ENCODE data around the gene CEMP1.

The CEMP1 gene

DNA sequence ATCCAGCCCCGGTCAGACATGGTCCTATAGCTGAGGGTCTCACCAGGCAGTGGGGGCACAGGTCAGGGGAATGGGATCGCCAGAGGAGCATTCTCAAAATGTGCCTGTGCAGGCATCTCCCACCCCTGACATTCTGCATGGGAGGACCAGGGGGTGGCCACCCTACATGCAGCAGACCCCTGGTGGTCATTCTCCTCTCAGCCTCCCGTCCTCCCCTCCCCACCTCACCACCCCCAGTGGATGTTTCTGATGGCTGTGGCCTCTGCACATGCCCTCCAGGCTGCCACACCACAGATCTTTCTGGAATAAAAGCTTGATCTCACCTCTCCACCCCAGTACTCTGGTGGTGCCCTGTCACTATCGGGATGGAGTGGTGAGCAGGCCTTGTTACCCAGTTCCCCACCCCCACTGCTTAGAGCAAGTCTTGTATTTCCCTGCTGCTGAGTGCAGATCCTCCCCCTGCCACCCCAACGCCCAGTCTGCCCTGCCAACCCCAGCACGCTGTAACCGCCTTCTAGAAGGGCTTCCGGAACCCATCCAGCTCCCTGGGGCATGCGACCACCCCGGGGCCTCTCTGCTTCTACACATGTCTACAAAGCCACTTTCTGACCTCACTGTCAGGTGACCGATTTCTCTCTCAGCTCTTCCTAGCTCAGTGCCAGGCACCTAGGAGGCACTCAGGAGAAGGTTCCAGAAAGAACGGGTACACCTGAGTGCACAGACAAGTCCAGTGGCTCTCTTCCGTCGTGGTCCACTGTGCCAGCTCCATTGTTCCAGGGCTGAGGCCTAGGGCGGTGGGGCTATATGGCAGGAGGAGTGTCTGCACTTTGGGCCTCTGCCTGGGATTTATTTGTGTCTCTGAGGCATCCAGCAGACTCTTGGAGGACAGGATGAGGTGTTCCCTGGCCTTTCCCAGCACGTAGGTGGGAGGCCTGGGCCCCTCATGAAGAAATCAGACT, 47.0 kb downstream of the CEMP1 start:
- FAIRE-seq, result no peak

DNA sequence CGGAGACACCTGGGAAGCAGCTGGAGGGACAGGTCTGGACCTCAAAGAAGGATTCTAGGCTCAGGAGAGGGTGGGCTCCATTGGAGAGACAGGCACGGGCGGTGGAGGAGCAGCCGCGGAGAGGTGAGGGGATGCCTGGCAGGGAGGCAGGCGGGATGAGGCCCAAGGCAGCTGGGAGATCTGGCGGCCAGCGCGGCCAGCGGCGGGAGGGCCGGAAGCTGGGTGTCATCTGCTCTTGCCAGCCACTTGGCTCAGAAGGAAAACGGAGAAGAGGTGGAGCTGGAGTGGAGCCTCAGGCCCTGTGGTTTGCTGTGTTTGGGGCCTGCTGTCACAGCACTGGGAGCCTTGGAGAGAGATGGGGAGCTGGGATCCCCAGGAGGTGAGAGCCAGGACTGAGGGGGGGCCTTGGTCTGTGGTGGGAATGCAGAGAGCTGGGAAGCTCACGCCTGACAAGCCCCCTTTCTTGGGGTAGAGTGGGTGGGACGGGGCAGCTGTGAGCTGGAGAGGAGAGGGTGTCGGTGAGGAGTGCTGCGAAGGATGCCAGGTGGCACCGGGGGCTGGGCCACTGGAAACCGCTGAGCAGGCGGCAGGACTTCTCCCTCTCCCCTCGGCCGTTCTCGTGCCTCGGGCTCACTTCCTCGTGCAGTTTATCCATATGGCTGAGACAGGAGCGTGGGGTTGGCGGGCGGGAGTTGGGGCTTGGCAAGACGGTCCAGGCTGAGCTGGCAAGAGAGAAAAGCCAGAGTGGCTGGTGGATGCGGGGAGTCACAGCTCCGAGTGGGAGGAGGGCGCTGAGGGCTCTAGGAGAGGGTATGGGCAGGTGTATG, 48.3 kb downstream of the CEMP1 start:
- FAIRE-seq, result no peak

DNA sequence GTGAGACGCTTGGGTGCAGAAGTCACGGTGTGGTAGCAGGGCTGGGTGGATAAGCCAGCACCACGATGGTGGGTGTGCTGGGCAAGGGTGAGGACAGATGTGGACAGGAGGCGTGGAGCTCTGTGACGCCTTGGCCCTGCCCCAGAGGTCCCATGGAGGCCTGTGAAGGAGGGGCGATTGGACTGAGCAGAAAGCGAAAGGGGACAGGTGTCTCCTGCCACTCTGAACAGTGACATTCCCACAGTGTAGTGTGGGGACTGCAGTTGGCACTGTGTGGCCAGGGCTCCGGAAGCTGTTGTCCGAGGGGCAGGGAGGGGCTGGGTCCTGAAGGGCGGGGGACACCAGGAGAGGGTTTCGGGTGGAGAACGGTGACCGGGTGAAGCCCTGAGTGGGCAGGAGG, 49.0 kb downstream of the CEMP1 start:
- FAIRE-seq, result no peak

DNA sequence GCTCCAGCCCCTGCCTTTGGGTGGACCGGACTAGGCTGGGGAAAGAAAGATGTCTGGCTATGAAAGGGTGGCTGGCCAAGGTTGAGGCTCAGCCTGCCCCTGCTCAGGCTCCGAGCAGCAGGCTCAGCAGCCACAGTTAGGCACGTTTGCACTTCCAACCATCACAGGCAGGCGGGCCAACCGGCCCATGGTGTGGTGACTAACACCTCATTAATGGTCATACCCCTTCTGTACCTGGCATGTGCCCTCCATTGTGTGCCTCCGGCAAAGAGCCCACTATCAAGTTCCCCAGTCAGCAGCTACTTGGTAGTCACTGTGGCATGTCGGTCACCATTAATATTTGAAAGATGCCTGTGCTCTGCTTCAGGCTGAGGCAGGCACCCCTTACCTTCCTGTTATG, 49.5 kb downstream of the CEMP1 start:
- no peak for FAIRE-seq

DNA sequence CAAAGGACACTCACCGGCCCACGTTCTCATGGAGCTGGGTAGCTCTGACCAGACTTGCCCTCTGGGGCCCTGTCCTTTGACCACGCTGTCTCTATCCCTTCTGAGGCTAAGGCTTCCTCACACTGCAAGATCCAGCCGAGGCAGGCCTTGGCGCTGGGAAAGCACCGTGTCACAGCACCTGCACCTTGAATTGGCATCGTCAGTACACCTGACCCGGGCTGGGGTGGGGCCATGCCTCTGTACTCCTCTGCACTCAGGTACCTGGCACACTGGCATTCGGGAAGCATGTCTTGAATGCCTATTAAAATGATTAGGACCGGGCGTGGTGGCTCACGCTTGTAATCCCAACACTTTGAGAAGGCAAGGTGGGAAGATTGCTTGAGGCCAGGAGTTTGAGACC, 50.3 kb downstream of the CEMP1 start:
- FAIRE-seq, result no peak
